OCI-LY7 (cell line): Measurements from ENCODE around the gene SLC66A2. TPM values are rescaled to one million over a fixed set of nuclear protein-coding genes. Genes with fewer than 3 reads are reported as not detected.

Experiments used
- BruUV-seq: library from RNA; stranded (reverse); fragments of 400-500 nt; replicated peaks from 2 replicates; lab custom pipeline; 2021; lab: Mats Ljungman, UMichigan
- CTCF ChIA-PET: fragments of 300-600 bp; sonication (Branson Sonifier 250); formaldehyde crosslinking; loops from one replicate; lab custom pipeline; 2022; ENCODE audit warnings: antibody characterized with exemption; ENCODE audit not compliant: unreplicated experiment; lab: Charles Lee
- POLR2A ChIA-PET: fragments of 300-600 bp; sonication (Branson Sonifier 250); formaldehyde crosslinking; loops from one replicate; lab custom pipeline; 2022; ENCODE audit warnings: antibody characterized with exemption; lab: Charles Lee
- DNase-seq: peaks from one replicate; pipeline ENCODE4 v3.0.0-alpha.2; 2015; ENCODE audit warnings: low spot score
- H2AFZ ChIP-seq: fragments of 200-600 bp; sonication (generic), shearing (Covaris generic); 2 replicates; pipeline ENCODE4 v1.6.1; 2014; ENCODE audit warnings: mild to moderate bottlenecking, antibody characterized with exemption, low read length, moderate library complexity
- H3K27ac ChIP-seq: fragments of 200-600 bp; sonication (generic); 2 replicates; pipeline ENCODE4 v1.5.1; 2014; ENCODE audit warnings: mixed run types, low read depth, mild to moderate bottlenecking, moderate library complexity, low read length, inconsistent platforms; ENCODE audit not compliant: poor library complexity, severe bottlenecking
- H3K36me3 ChIP-seq: fragments of 200-600 bp; sonication (generic); 2 replicates; pipeline ENCODE4 v1.6.1; 2014; ENCODE audit warnings: mild to moderate bottlenecking, antibody characterized with exemption, low read length, moderate library complexity, mixed read lengths; ENCODE audit not compliant: insufficient read depth
- H3K4me1 ChIP-seq: fragments of 200-600 bp; sonication (generic); 2 replicates; pipeline ENCODE4 v1.5.1; 2014; ENCODE audit warnings: mild to moderate bottlenecking, low read length; ENCODE audit not compliant: insufficient read depth, poor library complexity, severe bottlenecking
- H3K4me2 ChIP-seq: fragments of 200-600 bp; sonication (generic); 2 replicates; pipeline ENCODE4 v1.6.1; 2014; ENCODE audit warnings: mild to moderate bottlenecking, low read length
- H3K4me3 ChIP-seq: fragments of 200-600 bp; sonication (generic); 2 replicates; pipeline ENCODE4 v1.5.1; 2014; ENCODE audit warnings: mild to moderate bottlenecking, low read depth, low read length; ENCODE audit not compliant: poor library complexity, severe bottlenecking
- H3K79me2 ChIP-seq: fragments of 200-600 bp; sonication (generic); 2 replicates; pipeline ENCODE4 v1.6.1; 2016; ENCODE audit warnings: low read depth, mild to moderate bottlenecking, low read length, moderate library complexity, mixed read lengths; ENCODE audit not compliant: insufficient read depth
- H3K9me2 ChIP-seq: fragments of 200-600 bp; sonication (generic); 2 replicates; pipeline ENCODE4 v1.6.1; 2016; ENCODE audit warnings: mild to moderate bottlenecking, low read length, mixed read lengths; ENCODE audit not compliant: insufficient read depth
- H3K9me3 ChIP-seq: fragments of 200-600 bp; sonication (generic); 2 replicates; pipeline ENCODE4 v1.6.1; 2014; ENCODE audit warnings: mild to moderate bottlenecking, mixed run types, low read length, mixed read lengths
- H4K20me1 ChIP-seq: fragments of 200-600 bp; sonication (generic); 2 replicates; pipeline ENCODE4 v1.6.1; 2014; ENCODE audit warnings: mild to moderate bottlenecking, antibody characterized with exemption, low read length, moderate library complexity, mixed read lengths; ENCODE audit not compliant: insufficient read depth
- CTCF ChIP-seq: fragments of 200-600 bp; sonication (generic); conservative IDR thresholded peaks from 2 replicates; pipeline ENCODE4 v1.5.1; 2014; ENCODE audit warnings: mild to moderate bottlenecking, antibody characterized with exemption, low read length, moderate library complexity, mixed read lengths
- EZH2phosphoT487 ChIP-seq: fragments of 200-600 bp; sonication (generic); IDR thresholded peaks from 2 replicates; pipeline ENCODE4 v1.6.1; 2018; ENCODE audit warnings: low read depth, borderline replicate concordance, mild to moderate bottlenecking, mixed run types, antibody characterized with exemption, low read length, moderate library complexity, mixed read lengths
- intact Hi-C: fragments of 100-400 bp; cut with micrococcal nuclease; formaldehyde crosslinking; loops from one replicate; pipeline ENCODE4 v1.10.0; 2022; ENCODE audit not compliant: unreplicated experiment
- total RNA-seq, 2 experiments: library from RNA; depleted of rRNA in 1 of 2; stranded (reverse); fragments of >200 nt in 1 of 2; shearing (Covaris generic) in 1 of 2; gene quantifications; 2 replicates each; pipeline ENCODE4 v1.2.3, GENCODE V29; 2014 to 2022

Gene SLC66A2
- total RNA-seq, 2 experiments from 2014 or later = 14.5 to 17.9 TPM

GRCh38 chr18:79868811-79869541 lies 82.5 kb downstream of the SLC66A2 start:
- TF ChIP-seq CTCF (no peak), EZH2phosphoT487 (no peak)
- no peaks in the 10 kb centered on the region for H3K79me2 ChIP-seq
- no peaks in the 10 kb centered on the region for H3K36me3 ChIP-seq
- intact Hi-C loops = no loop called here
- no peaks in the 10 kb centered on the region for H4K20me1 ChIP-seq
- no peak for DNase-seq
- BruUV-seq = no TSS peak
- ChIA-PET CTCF (no interaction called here), POLR2A (no interaction called here)
- no peaks in the 10 kb centered on the region for H3K9me2 ChIP-seq
- H3K9me3 ChIP-seq = no peaks in the 10 kb centered on the region
- H3K4me2 ChIP-seq = no peak overlapping the region
- H3K4me1 ChIP-seq = no peaks in the 10 kb centered on the region
- no peak overlapping the region for H3K4me3 ChIP-seq
- no peak overlapping the region for H2AFZ ChIP-seq
- no peak overlapping the region for H3K27ac ChIP-seq

GRCh38 chr18:79868168-79868784 lies 83.2 kb downstream of the SLC66A2 start:
- H3K79me2 ChIP-seq = no peaks in the 10 kb centered on the region
- no peaks in the 10 kb centered on the region for H3K9me2 ChIP-seq
- no TSS peak for BruUV-seq
- H3K4me2 ChIP-seq = no peak overlapping the region
- ChIA-PET CTCF (no interaction called here), POLR2A (no interaction called here)
- no peak for TF ChIP-seq EZH2phosphoT487
- TF ChIP-seq CTCF = no peak
- H3K9me3 ChIP-seq = no peaks in the 10 kb centered on the region
- H3K36me3 ChIP-seq = no peaks in the 10 kb centered on the region
- no peak overlapping the region for H3K4me3 ChIP-seq
- no peak overlapping the region for H2AFZ ChIP-seq
- H3K27ac ChIP-seq = no peak overlapping the region
- intact Hi-C loops = no loop called here
- H3K4me1 ChIP-seq = no peaks in the 10 kb centered on the region
- H4K20me1 ChIP-seq = no peaks in the 10 kb centered on the region
- DNase-seq = no peak

GRCh38 chr18:79867666-79868065 lies 83.8 kb downstream of the SLC66A2 start:
- Histone ChIP-seq H2AFZ (no peak overlapping the region), H4K20me1 (no peaks in the 10 kb centered on the region), H3K9me2 (no peaks in the 10 kb centered on the region), H3K4me3 (no peak overlapping the region), H3K36me3 (no peaks in the 10 kb centered on the region), H3K9me3 (no peaks in the 10 kb centered on the region), H3K27ac (no peak overlapping the region), H3K4me1 (no peaks in the 10 kb centered on the region), H3K79me2 (no peaks in the 10 kb centered on the region), H3K4me2 (no peak overlapping the region)
- ChIA-PET POLR2A (no interaction called here), CTCF (no interaction called here)
- DNase-seq = no peak
- TF ChIP-seq EZH2phosphoT487 (no peak), CTCF (no peak)
- intact Hi-C loops = no loop called here
- BruUV-seq = no TSS peak
